ENCODE data around the gene KCNMB3. TPM values are rescaled to one million over a fixed set of nuclear protein-coding genes. Genes with fewer than 3 reads are reported as not detected.
"Not testable (repeated sequence)": the region's sequence is repeated elsewhere in the genome, so short reads cannot be mapped to it uniquely, and the experiment has no call there.

KCNMB3 gene
- total RNA-seq, 6 experiments from 2014 or later = 0.26 to 0.66 (median 0.49) TPM

GRCh38 chr3:179256813-179257212 lies 5.9 kb upstream of the KCNMB3 start:
- no peak overlapping the region for H3K27ac Mint-ChIP-seq
- H3K9me3 Mint-ChIP-seq = peaks cover 8% of the 10 kb centered on the region
- no peak for DNase-seq
- peaks cover 27% of the 10 kb centered on the region for H3K4me1 Mint-ChIP-seq (ENCODE audit: low read depth)
- TF ChIP-seq CTCF (IDR thresholded peaks at IDR 0.05) = no peak
- H3K36me3 Mint-ChIP-seq (ENCODE audit: low read depth) = peaks cover 16% of the 10 kb centered on the region
- H3K27me3 Mint-ChIP-seq (ENCODE audit: insufficient read depth) = no peaks in the 10 kb centered on the region; the same call in 1 of the 2 replicates
- no peak overlapping the region for H3K4me3 Mint-ChIP-seq

- Mint-ChIP-seq H3K27me3 (ENCODE audit: insufficient read depth) (peaks cover 1% of the 10 kb centered on the region), H3K36me3 (ENCODE audit: low read depth) (peaks cover 11% of the 10 kb centered on the region), H3K4me1 (ENCODE audit: low read depth) (peaks cover 15% of the 10 kb centered on the region), H3K4me3 (no peak overlapping the region), H3K27ac (no peak overlapping the region), H3K9me3 (no peaks in the 10 kb centered on the region)
- TF ChIP-seq CTCF (IDR thresholded peaks at IDR 0.05) = no peak
- DNase-seq = no peak
Observed at GRCh38 chr3:179247289-179248015, 3.5 kb downstream of the KCNMB3 start.

GRCh38 chr3:179244878-179245277 lies 6.0 kb downstream of the KCNMB3 start:
- no peak for TF ChIP-seq CTCF (IDR thresholded peaks at IDR 0.05)
- DNase-seq = peak; percentile 15
- H3K4me3 Mint-ChIP-seq = no peak overlapping the region
- H3K4me1 Mint-ChIP-seq (ENCODE audit: low read depth) = peaks cover 15% of the 10 kb centered on the region
- H3K27ac Mint-ChIP-seq = no peak overlapping the region
- peaks cover 1% of the 10 kb centered on the region for H3K27me3 Mint-ChIP-seq (ENCODE audit: insufficient read depth)
- peaks cover 9% of the 10 kb centered on the region for H3K36me3 Mint-ChIP-seq (ENCODE audit: low read depth)
- H3K9me3 Mint-ChIP-seq = no peaks in the 10 kb centered on the region

- H3K36me3 Mint-ChIP-seq (ENCODE audit: low read depth); H3K9me3 Mint-ChIP-seq; H3K27ac Mint-ChIP-seq; DNase-seq; H3K27me3 Mint-ChIP-seq (ENCODE audit: insufficient read depth); H3K4me3 Mint-ChIP-seq: not testable (repeated sequence)
- H3K4me1 Mint-ChIP-seq (ENCODE audit: low read depth) = peaks cover 13% of the 10 kb centered on the region
Observed at GRCh38 chr3:179242859-179243258, 8.1 kb downstream of the KCNMB3 start.

GRCh38 chr3:179240299-179240698 lies 10.6 kb downstream of the KCNMB3 start:
- H3K27me3 Mint-ChIP-seq (ENCODE audit: insufficient read depth); H3K9me3 Mint-ChIP-seq; H3K36me3 Mint-ChIP-seq (ENCODE audit: low read depth); H3K4me3 Mint-ChIP-seq; DNase-seq; H3K27ac Mint-ChIP-seq; H3K4me1 Mint-ChIP-seq (ENCODE audit: low read depth): not testable (repeated sequence)

GRCh38 chr3:179236669-179237301 lies 14.1 kb downstream of the KCNMB3 start:
- H3K27ac Mint-ChIP-seq = no peak overlapping the region
- no peak for DNase-seq
- H3K27me3 Mint-ChIP-seq (ENCODE audit: insufficient read depth) = no peaks in the 10 kb centered on the region
- no peaks in the 10 kb centered on the region for H3K4me1 Mint-ChIP-seq (ENCODE audit: low read depth)
- H3K4me3 Mint-ChIP-seq = no peak overlapping the region
- no peak for TF ChIP-seq CTCF (IDR thresholded peaks at IDR 0.05)
- H3K36me3 Mint-ChIP-seq (ENCODE audit: low read depth) = 0 out of 2 replicates have a peak, but pooled peaks cover 4% of the 10 kb centered on the region
- H3K9me3 Mint-ChIP-seq = no peaks in the 10 kb centered on the region
